ENCODE measurements around the gene ATAD5.

ATAD5 gene

DNA sequence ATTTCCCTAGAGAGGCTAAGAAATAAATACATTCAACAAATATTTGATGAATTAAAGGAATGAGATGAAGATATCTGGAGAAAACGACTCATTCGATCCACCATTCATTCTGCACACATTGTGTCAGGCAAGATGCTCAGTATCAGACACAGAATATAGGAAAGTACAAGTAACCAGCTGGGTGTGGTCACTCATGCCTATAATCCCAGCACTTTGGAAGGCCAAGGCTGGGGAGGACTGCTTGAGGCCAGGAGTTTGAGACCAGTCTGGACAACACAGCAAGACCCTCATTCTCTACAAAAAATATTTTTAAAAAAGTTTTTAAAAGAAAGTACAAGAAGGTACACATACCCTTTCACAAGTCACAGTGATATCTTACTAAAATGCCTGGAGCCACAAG lies 49.6 kb upstream of the ATAD5 start:
- CTCF ChIA-PET, result no interaction called here
- H3K36me3 ChIP-seq (ENCODE audit: control insufficient read depth in 2 of 2, insufficient read depth in 1 of 2, low read length in 2 of 2), result peaks cover 78 to 83% of the 10 kb centered on the region in 2 experiments
- POLR2A ChIA-PET, result no interaction called here
- H3K4me1 ChIP-seq (ENCODE audit: control insufficient read depth, insufficient read depth, low read length), result no peaks in the 10 kb centered on the region
- H3K9me3 ChIP-seq (ENCODE audit: control insufficient read depth, insufficient read depth, low read depth, low read length), result no peaks in the 10 kb centered on the region
- H3K4me3 ChIP-seq (ENCODE audit: low read depth, low read length), result no peak overlapping the region
- TF ChIP-seq ZIC2 (tag by site-specific recombination; IDR thresholded peaks at IDR 0.05) (no peak), ZNF121 (tag by site-specific recombination; IDR thresholded peaks at IDR 0.05) (peak; percentile 80), ZSCAN16 (tag by site-specific recombination; IDR thresholded peaks at IDR 0.05) (no peak), OSR2 (tag by site-specific recombination; IDR thresholded peaks at IDR 0.05) (no peak), PRDM1 (tag by site-specific recombination; IDR thresholded peaks at IDR 0.05) (0 out of 2 replicates have a peak, but pooled peaks have one; percentile 48)
- TF ChIP-seq, protein P1, sequence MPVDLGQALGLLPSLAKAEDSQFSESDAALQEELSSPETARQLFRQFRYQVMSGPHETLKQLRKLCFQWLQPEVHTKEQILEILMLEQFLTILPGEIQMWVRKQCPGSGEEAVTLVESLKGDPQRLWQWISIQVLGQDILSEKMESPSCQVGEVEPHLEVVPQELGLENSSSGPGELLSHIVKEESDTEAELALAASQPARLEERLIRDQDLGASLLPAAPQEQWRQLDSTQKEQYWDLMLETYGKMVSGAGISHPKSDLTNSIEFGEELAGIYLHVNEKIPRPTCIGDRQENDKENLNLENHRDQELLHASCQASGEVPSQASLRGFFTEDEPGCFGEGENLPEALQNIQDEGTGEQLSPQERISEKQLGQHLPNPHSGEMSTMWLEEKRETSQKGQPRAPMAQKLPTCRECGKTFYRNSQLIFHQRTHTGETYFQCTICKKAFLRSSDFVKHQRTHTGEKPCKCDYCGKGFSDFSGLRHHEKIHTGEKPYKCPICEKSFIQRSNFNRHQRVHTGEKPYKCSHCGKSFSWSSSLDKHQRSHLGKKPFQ (tag by site-specific recombination; IDR thresholded peaks at IDR 0.05), result no peak
- no peak overlapping the region for H3K27ac ChIP-seq (ENCODE audit: extremely low read depth, low read depth, low read length)

- CTCF ChIA-PET, result no interaction called here
- H3K36me3 ChIP-seq (ENCODE audit: control insufficient read depth in 2 of 2, insufficient read depth in 1 of 2, low read length in 2 of 2), result peaks cover 90 to 97% of the 10 kb centered on the region in 2 experiments
- H3K27ac ChIP-seq (ENCODE audit: extremely low read depth, low read depth, low read length), result peak overlapping the region; percentile 8; the same call in 1 of the 2 replicates
These were observed 42.8 kb upstream of the ATAD5 start for GRCh38 chr17:30788918-30789317.

More at GRCh38 chr17:30788918-30789317, 42.8 kb upstream of the ATAD5 start:
- TF ChIP-seq, protein P2, sequence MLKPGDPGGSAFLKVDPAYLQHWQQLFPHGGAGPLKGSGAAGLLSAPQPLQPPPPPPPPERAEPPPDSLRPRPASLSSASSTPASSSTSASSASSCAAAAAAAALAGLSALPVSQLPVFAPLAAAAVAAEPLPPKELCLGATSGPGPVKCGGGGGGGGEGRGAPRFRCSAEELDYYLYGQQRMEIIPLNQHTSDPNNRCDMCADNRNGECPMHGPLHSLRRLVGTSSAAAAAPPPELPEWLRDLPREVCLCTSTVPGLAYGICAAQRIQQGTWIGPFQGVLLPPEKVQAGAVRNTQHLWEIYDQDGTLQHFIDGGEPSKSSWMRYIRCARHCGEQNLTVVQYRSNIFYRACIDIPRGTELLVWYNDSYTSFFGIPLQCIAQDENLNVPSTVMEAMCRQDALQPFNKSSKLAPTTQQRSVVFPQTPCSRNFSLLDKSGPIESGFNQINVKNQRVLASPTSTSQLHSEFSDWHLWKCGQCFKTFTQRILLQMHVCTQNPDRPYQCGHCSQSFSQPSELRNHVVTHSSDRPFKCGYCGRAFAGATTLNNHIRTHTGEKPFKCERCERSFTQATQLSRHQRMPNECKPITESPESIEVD (tag by site-specific recombination; IDR thresholded peaks at IDR 0.05), result peak; percentile 16; the same call in 1 of the 2 replicates
- no peak for TF ChIP-seq ZNF629 (tag by site-specific recombination; IDR thresholded peaks at IDR 0.05)
- TF ChIP-seq, protein P3, sequence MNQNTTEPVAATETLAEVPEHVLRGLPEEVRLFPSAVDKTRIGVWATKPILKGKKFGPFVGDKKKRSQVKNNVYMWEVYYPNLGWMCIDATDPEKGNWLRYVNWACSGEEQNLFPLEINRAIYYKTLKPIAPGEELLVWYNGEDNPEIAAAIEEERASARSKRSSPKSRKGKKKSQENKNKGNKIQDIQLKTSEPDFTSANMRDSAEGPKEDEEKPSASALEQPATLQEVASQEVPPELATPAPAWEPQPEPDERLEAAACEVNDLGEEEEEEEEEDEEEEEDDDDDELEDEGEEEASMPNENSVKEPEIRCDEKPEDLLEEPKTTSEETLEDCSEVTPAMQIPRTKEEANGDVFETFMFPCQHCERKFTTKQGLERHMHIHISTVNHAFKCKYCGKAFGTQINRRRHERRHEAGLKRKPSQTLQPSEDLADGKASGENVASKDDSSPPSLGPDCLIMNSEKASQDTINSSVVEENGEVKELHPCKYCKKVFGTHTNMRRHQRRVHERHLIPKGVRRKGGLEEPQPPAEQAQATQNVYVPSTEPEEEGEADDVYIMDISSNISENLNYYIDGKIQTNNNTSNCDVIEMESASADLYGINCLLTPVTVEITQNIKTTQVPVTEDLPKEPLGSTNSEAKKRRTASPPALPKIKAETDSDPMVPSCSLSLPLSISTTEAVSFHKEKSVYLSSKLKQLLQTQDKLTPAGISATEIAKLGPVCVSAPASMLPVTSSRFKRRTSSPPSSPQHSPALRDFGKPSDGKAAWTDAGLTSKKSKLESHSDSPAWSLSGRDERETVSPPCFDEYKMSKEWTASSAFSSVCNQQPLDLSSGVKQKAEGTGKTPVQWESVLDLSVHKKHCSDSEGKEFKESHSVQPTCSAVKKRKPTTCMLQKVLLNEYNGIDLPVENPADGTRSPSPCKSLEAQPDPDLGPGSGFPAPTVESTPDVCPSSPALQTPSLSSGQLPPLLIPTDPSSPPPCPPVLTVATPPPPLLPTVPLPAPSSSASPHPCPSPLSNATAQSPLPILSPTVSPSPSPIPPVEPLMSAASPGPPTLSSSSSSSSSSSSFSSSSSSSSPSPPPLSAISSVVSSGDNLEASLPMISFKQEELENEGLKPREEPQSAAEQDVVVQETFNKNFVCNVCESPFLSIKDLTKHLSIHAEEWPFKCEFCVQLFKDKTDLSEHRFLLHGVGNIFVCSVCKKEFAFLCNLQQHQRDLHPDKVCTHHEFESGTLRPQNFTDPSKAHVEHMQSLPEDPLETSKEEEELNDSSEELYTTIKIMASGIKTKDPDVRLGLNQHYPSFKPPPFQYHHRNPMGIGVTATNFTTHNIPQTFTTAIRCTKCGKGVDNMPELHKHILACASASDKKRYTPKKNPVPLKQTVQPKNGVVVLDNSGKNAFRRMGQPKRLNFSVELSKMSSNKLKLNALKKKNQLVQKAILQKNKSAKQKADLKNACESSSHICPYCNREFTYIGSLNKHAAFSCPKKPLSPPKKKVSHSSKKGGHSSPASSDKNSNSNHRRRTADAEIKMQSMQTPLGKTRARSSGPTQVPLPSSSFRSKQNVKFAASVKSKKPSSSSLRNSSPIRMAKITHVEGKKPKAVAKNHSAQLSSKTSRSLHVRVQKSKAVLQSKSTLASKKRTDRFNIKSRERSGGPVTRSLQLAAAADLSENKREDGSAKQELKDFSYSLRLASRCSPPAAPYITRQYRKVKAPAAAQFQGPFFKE (tag by site-specific recombination; IDR thresholded peaks at IDR 0.05; ENCODE audit: borderline replicate concordance), result no peak
- TF ChIP-seq ZBTB1 (tag by site-specific recombination; IDR thresholded peaks at IDR 0.05), result no peak
- no peak for TF ChIP-seq SCRT1 (tag by site-specific recombination; IDR thresholded peaks at IDR 0.05; ENCODE audit: borderline replicate concordance)
- POLR2A ChIA-PET, result no interaction called here
- no peak overlapping the region for H3K4me3 ChIP-seq (ENCODE audit: low read depth, low read length)
- H3K4me1 ChIP-seq (ENCODE audit: control insufficient read depth, insufficient read depth, low read length), result no peaks in the 10 kb centered on the region
- no peaks in the 10 kb centered on the region for H3K9me3 ChIP-seq (ENCODE audit: control insufficient read depth, insufficient read depth, low read depth, low read length)
